ENCODE results near the gene VSTM1. TPM values are rescaled to one million over a fixed set of nuclear protein-coding genes. Genes with fewer than 3 reads are reported as not detected.
A peak's percentile ranks its signal among the peaks of the same experiment; 100 is the strongest.

The VSTM1 gene
- total RNA-seq, 1 experiment from 2014 or later: not detected

DNA sequence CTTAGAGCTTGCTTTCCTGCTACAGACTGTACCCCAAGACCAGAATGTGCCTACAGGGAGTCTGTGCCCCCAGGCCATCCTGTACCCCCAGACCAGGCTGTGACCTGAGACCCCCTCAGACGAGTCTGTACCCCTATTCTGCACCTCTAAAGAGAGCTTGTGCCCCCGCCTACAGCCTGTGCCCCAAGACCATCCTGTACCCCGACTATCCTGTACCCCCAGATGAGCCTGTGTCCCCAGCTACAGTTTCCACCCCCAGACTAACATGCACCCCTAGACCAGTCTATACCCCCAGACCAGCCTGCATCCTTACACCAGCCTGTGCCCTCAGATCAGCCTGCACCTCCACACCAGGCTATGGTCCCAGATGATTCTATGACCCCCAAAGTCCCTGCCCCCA lies 70.2 kb downstream of the VSTM1 start:
- Histone ChIP-seq H4K5ac (ENCODE audit: insufficient read length, low read depth, low read length) (no peak overlapping the region), H3K4me2 (ENCODE audit: insufficient read depth, insufficient read length, low read length) (no peak overlapping the region), H2BK15ac (ENCODE audit: low read depth, low read length) (no peak overlapping the region), H3K56ac (ENCODE audit: insufficient read length, low read depth, low read length) (no peak overlapping the region), H2AK5ac (ENCODE audit: insufficient read length, low read length) (no peak overlapping the region), H2AFZ (ENCODE audit: low read length) (no peak overlapping the region), H3K23ac (ENCODE audit: insufficient read length, low read depth, low read length) (no peak overlapping the region), H3K9ac (ENCODE audit: extremely low read depth, insufficient read length, low read length) (no peak overlapping the region), H3K27me3 (ENCODE audit: insufficient read depth, low read length) (no peaks in the 10 kb centered on the region; the same call in 1 of the 2 replicates), H4K91ac (ENCODE audit: insufficient read length, low read depth, low read length) (no peak overlapping the region), H3K27ac (ENCODE audit: insufficient read length, low read depth, low read length) (no peak overlapping the region), H3K23me2 (ENCODE audit: insufficient read length, low read depth, low read length, poor library complexity, severe bottlenecking) (peaks cover 5% of the 10 kb centered on the region), H3K14ac (ENCODE audit: insufficient read depth, low read length) (no peak overlapping the region), H4K20me1 (ENCODE audit: control insufficient read depth, insufficient read depth, insufficient read length) (no peaks in the 10 kb centered on the region), H2BK5ac (ENCODE audit: insufficient read length, low read length) (no peak overlapping the region), H3K18ac (ENCODE audit: insufficient read length, low read depth, low read length) (no peak overlapping the region), H3K4ac (ENCODE audit: low read depth, low read length) (no peak overlapping the region), H2BK20ac (ENCODE audit: low read depth, low read length, poor library complexity, severe bottlenecking) (no peak overlapping the region), H3K4me1 (ENCODE audit: insufficient read depth, low read length) (no peaks in the 10 kb centered on the region), H3T11ph (ENCODE audit: low read length) (no peak overlapping the region), H4K8ac (replicated peaks; ENCODE audit: insufficient read length, low read depth, low read length) (no peak overlapping the region), H3K9me3 (ENCODE audit: control insufficient read depth, low read depth, low read length) (no peaks in the 10 kb centered on the region), H3K79me2 (ENCODE audit: insufficient read depth, low read length) (no peaks in the 10 kb centered on the region), H3K79me1 (ENCODE audit: insufficient read depth, low read depth, low read length, poor library complexity, severe bottlenecking) (no peaks in the 10 kb centered on the region), H2BK12ac (ENCODE audit: insufficient read length, low read depth, low read length) (no peak overlapping the region), H2BK120ac (ENCODE audit: low read depth, low read length, poor library complexity, severe bottlenecking) (no peak overlapping the region)
- TF ChIP-seq, protein P1, sequence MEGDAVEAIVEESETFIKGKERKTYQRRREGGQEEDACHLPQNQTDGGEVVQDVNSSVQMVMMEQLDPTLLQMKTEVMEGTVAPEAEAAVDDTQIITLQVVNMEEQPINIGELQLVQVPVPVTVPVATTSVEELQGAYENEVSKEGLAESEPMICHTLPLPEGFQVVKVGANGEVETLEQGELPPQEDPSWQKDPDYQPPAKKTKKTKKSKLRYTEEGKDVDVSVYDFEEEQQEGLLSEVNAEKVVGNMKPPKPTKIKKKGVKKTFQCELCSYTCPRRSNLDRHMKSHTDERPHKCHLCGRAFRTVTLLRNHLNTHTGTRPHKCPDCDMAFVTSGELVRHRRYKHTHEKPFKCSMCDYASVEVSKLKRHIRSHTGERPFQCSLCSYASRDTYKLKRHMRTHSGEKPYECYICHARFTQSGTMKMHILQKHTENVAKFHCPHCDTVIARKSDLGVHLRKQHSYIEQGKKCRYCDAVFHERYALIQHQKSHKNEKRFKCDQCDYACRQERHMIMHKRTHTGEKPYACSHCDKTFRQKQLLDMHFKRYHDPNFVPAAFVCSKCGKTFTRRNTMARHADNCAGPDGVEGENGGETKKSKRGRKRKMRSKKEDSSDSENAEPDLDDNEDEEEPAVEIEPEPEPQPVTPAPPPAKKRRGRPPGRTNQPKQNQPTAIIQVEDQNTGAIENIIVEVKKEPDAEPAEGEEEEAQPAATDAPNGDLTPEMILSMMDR (conservative IDR thresholded peaks at IDR 0.05): no peak
- peaks cover 15 to 28% of the 10 kb centered on the region in 2 experiments for H3K4me1 Mint-ChIP-seq
- H3K4me3 Mint-ChIP-seq: 0 out of 5 replicates have a peak overlapping the region, but pooled peaks of 1 of the 2 experiments have one; percentile 9
- no peaks in the 10 kb centered on the region; a peak in 1 of 5 replicates for H3K9me3 Mint-ChIP-seq
- no peak for DNase-seq
- no CpG with 5 or more reads among the region's 3 CpGs for WGBS (ENCODE audit: extremely low coverage, insufficient read length, low lambda C conversion rate)
- H3K27ac Mint-ChIP-seq: no peak overlapping the region
- H3K36me3 Mint-ChIP-seq (ENCODE audit: insufficient read depth in 1 of 3, low read depth in 3 of 3): no peaks in the 10 kb centered on the region; a peak in 1 of 7 replicates
- H3K27me3 Mint-ChIP-seq (ENCODE audit: low read depth): peaks cover 63% of the 10 kb centered on the region
